ENCODE results near the gene SEC14L1. TPM values are rescaled to one million over a fixed set of nuclear protein-coding genes. Genes with fewer than 3 reads are reported as not detected.

The SEC14L1 gene
- total RNA-seq, 1 donor from 2014 or later, result 144 TPM

- Histone ChIP-seq H3K4me3 (no peak overlapping the region), H3K4me1 (no peaks in the 10 kb centered on the region), H3K9me3 (no peaks in the 10 kb centered on the region), H3K27ac (peak overlapping the region; percentile 30), H3K27me3 (no peaks in the 10 kb centered on the region), H3K36me3 (peaks cover 18% of the 10 kb centered on the region)
- DNase-seq, result no peak
- ATAC-seq, result no peak
- no peak for TF ChIP-seq CTCF (IDR thresholded peaks at IDR 0.05)
- intact Hi-C loops (cut with DNase I), result no loop called here
Observed at GRCh38 chr17:77222356-77222755, 81.6 kb downstream of the SEC14L1 start.

- H3K27ac ChIP-seq, result peak overlapping the region; percentile 70
- no peak overlapping the region for H3K4me3 ChIP-seq
- H3K27me3 ChIP-seq, result no peaks in the 10 kb centered on the region
- H3K36me3 ChIP-seq, result peaks cover 3% of the 10 kb centered on the region
- DNase-seq (no peak), ATAC-seq (no peak)
- H3K4me1 ChIP-seq, result no peaks in the 10 kb centered on the region
- TF ChIP-seq CTCF (IDR thresholded peaks at IDR 0.05), result no peak
- intact Hi-C loops (cut with DNase I), result no loop called here
- H3K9me3 ChIP-seq, result no peaks in the 10 kb centered on the region
Observed at GRCh38 chr17:77223642-77224420, 83.1 kb downstream of the SEC14L1 start.

GRCh38 chr17:77225265-77225664, 84.5 kb downstream of the SEC14L1 start:
- no peak for TF ChIP-seq CTCF (IDR thresholded peaks at IDR 0.05)
- no peak for ATAC-seq
- no peak overlapping the region for H3K4me3 ChIP-seq
- H3K27ac ChIP-seq, result no peak overlapping the region
- DNase-seq, result no peak
- intact Hi-C loops (cut with DNase I), result no loop called here
- H3K9me3 ChIP-seq, result no peaks in the 10 kb centered on the region
- H3K27me3 ChIP-seq, result no peaks in the 10 kb centered on the region
- no peaks in the 10 kb centered on the region for H3K36me3 ChIP-seq
- no peaks in the 10 kb centered on the region for H3K4me1 ChIP-seq

GRCh38 chr17:77227461-77228240, 86.9 kb downstream of the SEC14L1 start:
- H3K27me3 ChIP-seq, result no peaks in the 10 kb centered on the region
- peak overlapping the region; percentile 16 for H3K4me3 ChIP-seq
- peak; percentile 68 for ATAC-seq
- no peak for TF ChIP-seq CTCF (IDR thresholded peaks at IDR 0.05)
- intact Hi-C loops (cut with DNase I), result no loop called here
- H3K9me3 ChIP-seq, result no peaks in the 10 kb centered on the region
- H3K27ac ChIP-seq, result peak overlapping the region; percentile 75
- H3K4me1 ChIP-seq, result no peaks in the 10 kb centered on the region
- H3K36me3 ChIP-seq, result no peaks in the 10 kb centered on the region
- DNase-seq, result no peak

- no peaks in the 10 kb centered on the region for H3K4me1 ChIP-seq
- no peak for DNase-seq
- H3K4me3 ChIP-seq, result no peak overlapping the region
- H3K27ac ChIP-seq, result peak overlapping the region; percentile 47
- no peaks in the 10 kb centered on the region for H3K36me3 ChIP-seq
- intact Hi-C loops (cut with DNase I), result no loop called here
- ATAC-seq, result peak; percentile 32
- no peaks in the 10 kb centered on the region for H3K27me3 ChIP-seq
- TF ChIP-seq CTCF (IDR thresholded peaks at IDR 0.05), result no peak
- H3K9me3 ChIP-seq, result no peaks in the 10 kb centered on the region
Observed at GRCh38 chr17:77228241-77228752, 87.5 kb downstream of the SEC14L1 start.

Data from upper lobe of right lung (tissue), 1 donor.